DOHH2 (cell line): ENCODE results near the gene HHLA2.

Source experiments
- H3F3A ChIP-seq: fragments of 200-600 bp; sonication (generic), shearing (Covaris generic); 2 replicates; pipeline ENCODE4 v1.6.0; 2016; ENCODE audit warnings: antibody characterized with exemption, mild to moderate bottlenecking; ENCODE audit not compliant: control insufficient read depth, insufficient read depth
- H3K27ac ChIP-seq: fragments of 200-600 bp; sonication (generic); 2 replicates; pipeline ENCODE4 v1.5.1; 2014; ENCODE audit warnings: low read depth, mild to moderate bottlenecking, low read length, moderate library complexity
- H3K27me3 ChIP-seq: fragments of 200-600 bp; sonication (generic); 2 replicates; pipeline ENCODE4 v1.6.1; 2014; ENCODE audit warnings: mild to moderate bottlenecking, low read length, mixed read lengths; ENCODE audit not compliant: control insufficient read depth
- H3K36me3 ChIP-seq: fragments of 200-600 bp; sonication (generic); 2 replicates; pipeline ENCODE4 v1.6.1; 2014; ENCODE audit warnings: mild to moderate bottlenecking, low read length, moderate library complexity, mixed read lengths; ENCODE audit not compliant: control insufficient read depth
- H3K4me1 ChIP-seq: fragments of 200-600 bp; sonication (generic); 2 replicates; pipeline ENCODE4 v1.6.1; 2014; ENCODE audit warnings: mild to moderate bottlenecking, low read length, mixed read lengths; ENCODE audit not compliant: control insufficient read depth
- H3K4me2 ChIP-seq: fragments of 200-600 bp; sonication (generic); 2 replicates; pipeline ENCODE4 v1.6.0; 2014; ENCODE audit warnings: mild to moderate bottlenecking, low read length, moderate library complexity
- H3K4me3 ChIP-seq: fragments of 200-600 bp; sonication (generic); 2 replicates; pipeline ENCODE4 v1.5.1; 2014; ENCODE audit warnings: mild to moderate bottlenecking, low read length, mixed read lengths
- H3K79me2 ChIP-seq: fragments of 200-600 bp; sonication (generic); 2 replicates; pipeline ENCODE4 v1.6.1; 2014; ENCODE audit warnings: mild to moderate bottlenecking, low read length, mixed read lengths; ENCODE audit not compliant: control insufficient read depth
- H3K9me2 ChIP-seq: fragments of 200-600 bp; sonication (generic); replicated peaks from 2 replicates; pipeline ENCODE4 v1.6.1; 2014; ENCODE audit warnings: mild to moderate bottlenecking, low read length, mixed read lengths; ENCODE audit not compliant: control insufficient read depth
- H3K9me3 ChIP-seq: fragments of 200-600 bp; sonication (generic); 2 replicates; pipeline ENCODE4 v1.6.1; 2014; ENCODE audit warnings: antibody characterized with exemption, low read length, mixed read lengths; ENCODE audit not compliant: control insufficient read depth, insufficient read depth
- H4K20me1 ChIP-seq: fragments of 200-600 bp; sonication (generic); 2 replicates; pipeline ENCODE4 v1.6.0; 2014; ENCODE audit warnings: low read depth, mild to moderate bottlenecking, antibody characterized with exemption, low read length, moderate library complexity; ENCODE audit not compliant: control insufficient read depth, insufficient read depth
- EZH2phosphoT487 ChIP-seq: fragments of 200-600 bp; sonication (generic); IDR thresholded peaks from 2 replicates; pipeline ENCODE4 v1.6.1; 2017; ENCODE audit warnings: borderline replicate concordance, mild to moderate bottlenecking, antibody characterized with exemption, low read length, moderate library complexity, mixed read lengths
- TF ChIP-seq, protein P1 (sequence below): fragments of 200-600 bp; sonication (generic); IDR thresholded peaks from one replicate; pipeline ENCODE4 v1.5.1; 2014; ENCODE audit warnings: antibody characterized with exemption, mild to moderate bottlenecking, low read depth, low read length; ENCODE audit not compliant: poor library complexity, severe bottlenecking

HHLA2 gene

GRCh38 chr3:108404368-108404767 lies 108.0 kb downstream of the HHLA2 start:
- Histone ChIP-seq H3K36me3 (no peaks in the 10 kb centered on the region), H3K4me2 (no peak overlapping the region), H3K9me3 (no peaks in the 10 kb centered on the region), H3K27ac (no peak overlapping the region), H3K79me2 (no peaks in the 10 kb centered on the region), H3K4me1 (peaks cover 28% of the 10 kb centered on the region), H3K4me3 (no peak overlapping the region), H3K27me3 (no peaks in the 10 kb centered on the region), H3F3A (no peaks in the 10 kb centered on the region; the same call in 1 of the 2 replicates), H3K9me2 (no peaks in the 10 kb centered on the region), H4K20me1 (no peaks in the 10 kb centered on the region)
- TF ChIP-seq EZH2phosphoT487 = no peak
- TF ChIP-seq, protein P1, sequence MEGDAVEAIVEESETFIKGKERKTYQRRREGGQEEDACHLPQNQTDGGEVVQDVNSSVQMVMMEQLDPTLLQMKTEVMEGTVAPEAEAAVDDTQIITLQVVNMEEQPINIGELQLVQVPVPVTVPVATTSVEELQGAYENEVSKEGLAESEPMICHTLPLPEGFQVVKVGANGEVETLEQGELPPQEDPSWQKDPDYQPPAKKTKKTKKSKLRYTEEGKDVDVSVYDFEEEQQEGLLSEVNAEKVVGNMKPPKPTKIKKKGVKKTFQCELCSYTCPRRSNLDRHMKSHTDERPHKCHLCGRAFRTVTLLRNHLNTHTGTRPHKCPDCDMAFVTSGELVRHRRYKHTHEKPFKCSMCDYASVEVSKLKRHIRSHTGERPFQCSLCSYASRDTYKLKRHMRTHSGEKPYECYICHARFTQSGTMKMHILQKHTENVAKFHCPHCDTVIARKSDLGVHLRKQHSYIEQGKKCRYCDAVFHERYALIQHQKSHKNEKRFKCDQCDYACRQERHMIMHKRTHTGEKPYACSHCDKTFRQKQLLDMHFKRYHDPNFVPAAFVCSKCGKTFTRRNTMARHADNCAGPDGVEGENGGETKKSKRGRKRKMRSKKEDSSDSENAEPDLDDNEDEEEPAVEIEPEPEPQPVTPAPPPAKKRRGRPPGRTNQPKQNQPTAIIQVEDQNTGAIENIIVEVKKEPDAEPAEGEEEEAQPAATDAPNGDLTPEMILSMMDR = no peak

DNA sequence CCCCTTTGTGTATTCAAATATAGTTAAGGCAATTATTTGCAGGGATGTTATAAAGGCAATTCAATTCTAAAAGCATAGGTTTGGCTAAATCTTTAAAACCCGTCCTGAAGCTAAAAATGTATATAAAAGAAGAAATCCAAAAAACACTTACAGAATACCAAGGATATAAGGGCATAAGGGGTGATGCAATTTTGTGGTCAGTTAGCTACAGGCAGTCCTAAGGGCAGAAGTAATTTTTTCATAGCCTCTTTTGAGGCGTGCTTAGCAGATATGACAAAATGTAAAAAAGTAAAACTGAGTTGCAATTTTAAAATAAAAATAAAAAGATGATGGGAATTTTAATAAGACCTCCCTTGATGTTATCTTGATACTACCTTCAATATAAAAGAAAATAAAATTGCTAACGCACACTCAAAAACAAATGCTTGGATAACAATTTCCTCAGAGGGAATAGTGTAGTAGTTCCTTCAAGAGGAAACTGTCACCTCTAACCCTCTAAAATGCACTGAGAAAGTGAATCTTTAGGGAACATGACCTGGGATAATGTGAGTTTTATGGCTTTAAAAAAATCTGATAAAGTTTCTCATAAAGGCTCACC lies 109.8 kb downstream of the HHLA2 start:
- no peaks in the 10 kb centered on the region for H4K20me1 ChIP-seq
- no peaks in the 10 kb centered on the region for H3K27me3 ChIP-seq
- H3K9me2 ChIP-seq = no peaks in the 10 kb centered on the region
- H3F3A ChIP-seq = no peaks in the 10 kb centered on the region; the same call in 1 of the 2 replicates
- TF ChIP-seq EZH2phosphoT487 = no peak
- TF ChIP-seq, protein P1 = no peak
- peaks cover 28% of the 10 kb centered on the region for H3K4me1 ChIP-seq
- no peak overlapping the region for H3K27ac ChIP-seq
- no peaks in the 10 kb centered on the region for H3K9me3 ChIP-seq
- no peaks in the 10 kb centered on the region for H3K36me3 ChIP-seq
- H3K4me2 ChIP-seq = peak overlapping the region; percentile 41
- H3K79me2 ChIP-seq = no peaks in the 10 kb centered on the region
- H3K4me3 ChIP-seq = no peak overlapping the region

DNA sequence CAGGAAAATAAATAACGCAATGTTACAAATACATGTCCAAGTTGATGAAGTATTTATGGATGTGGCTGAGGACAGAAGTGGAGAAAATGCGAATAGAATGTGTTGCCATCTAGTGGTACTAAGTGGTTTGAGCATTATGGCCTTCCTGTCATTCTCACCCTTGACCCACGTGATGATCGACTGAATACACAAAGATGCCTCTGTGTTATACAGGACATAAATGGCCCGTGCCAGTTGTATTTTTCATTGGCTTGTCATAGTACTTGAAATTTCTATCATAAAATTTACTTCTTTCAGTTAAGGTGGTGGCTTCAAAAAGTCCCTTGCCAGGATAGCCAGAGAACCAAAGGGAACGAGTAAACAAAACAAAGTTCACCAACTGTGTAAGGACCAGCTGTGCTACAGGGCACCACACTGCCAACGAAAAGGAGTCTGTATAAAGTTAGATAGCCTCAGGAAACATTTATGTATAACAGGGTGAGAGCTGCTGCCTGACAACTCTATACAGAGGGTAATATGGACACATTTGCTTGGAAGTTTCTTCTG lies 110.4 kb downstream of the HHLA2 start:
- Histone ChIP-seq H3K9me2 (no peaks in the 10 kb centered on the region), H3K4me1 (peaks cover 28% of the 10 kb centered on the region), H3K27me3 (no peaks in the 10 kb centered on the region), H3F3A (no peaks in the 10 kb centered on the region; the same call in 1 of the 2 replicates), H4K20me1 (no peaks in the 10 kb centered on the region), H3K27ac (peak overlapping the region; percentile 42), H3K79me2 (no peaks in the 10 kb centered on the region), H3K4me2 (peak overlapping the region; percentile 41), H3K36me3 (no peaks in the 10 kb centered on the region), H3K4me3 (peak overlapping the region; percentile 17), H3K9me3 (no peaks in the 10 kb centered on the region)
- no peak for TF ChIP-seq EZH2phosphoT487
- TF ChIP-seq, protein P1 = peak; percentile 75
